Activated T-helper 2 cell treated with anti-CD3 and anti-CD28 coated beads, Interferon-gamma antibody, Interleukin-2, Interleukin-4, amounts not matched to agents 10 μg/mL and 5 μg/mL and 100 μg/mL, durations not matched to agents 14 hours and 24 hours and 36 hours (primary cell): ENCODE data around the gene VSIG8. TPM values are rescaled to one million over a fixed set of nuclear protein-coding genes. Genes with fewer than 3 reads are reported as not detected.

Experiments
- DNase-seq: peaks from one replicate; pipeline ENCODE4 v3.0.0; 2021; ENCODE audit warnings: low spot score
- H3K27ac Mint-ChIP-seq: one replicate; pipeline ENCODE4 v1.8.0; 2021; ENCODE audit warnings: mixed read lengths
- H3K27me3 Mint-ChIP-seq: one replicate; pipeline ENCODE4 v1.8.0; 2021; ENCODE audit warnings: low read depth, mixed read lengths
- H3K36me3 Mint-ChIP-seq: one replicate; pipeline ENCODE4 v1.8.0; 2021; ENCODE audit warnings: low read depth, mixed read lengths
- H3K4me1 Mint-ChIP-seq: one replicate; pipeline ENCODE4 v1.8.0; 2021; ENCODE audit warnings: low read depth, mixed read lengths
- H3K4me3 Mint-ChIP-seq: one replicate; pipeline ENCODE4 v1.8.0; 2021; ENCODE audit warnings: low read depth, mild to moderate bottlenecking, moderate library complexity, mixed read lengths
- H3K9me3 Mint-ChIP-seq: one replicate; pipeline ENCODE4 v1.8.0; 2021; ENCODE audit warnings: mixed read lengths
- intact Hi-C: fragments of 100-400 bp; cut with micrococcal nuclease; formaldehyde crosslinking; loops from one replicate; pipeline ENCODE4 v1.15.1; 2023
- total RNA-seq: library from RNA; stranded (reverse); gene quantifications from 2 replicates; pipeline ENCODE4 v1.2.3, GENCODE V29; 2022

The VSIG8 gene
- total RNA-seq, 1 donor from 2014 or later = not detected

GRCh38 chr1:159848326-159848725 lies 14.1 kb downstream of the VSIG8 start:
- Mint-ChIP-seq H3K36me3 (no peaks in the 10 kb centered on the region), H3K27ac (no peak overlapping the region), H3K9me3 (no peaks in the 10 kb centered on the region), H3K4me3 (no peak overlapping the region), H3K4me1 (peaks cover 2% of the 10 kb centered on the region), H3K27me3 (peaks cover 32% of the 10 kb centered on the region)
- intact Hi-C loops = no loop called here
- DNase-seq = no peak

- DNase-seq = no peak
- peaks cover 28% of the 10 kb centered on the region for H3K27me3 Mint-ChIP-seq
- H3K4me3 Mint-ChIP-seq = no peak overlapping the region
- H3K4me1 Mint-ChIP-seq = peaks cover 2% of the 10 kb centered on the region
- H3K9me3 Mint-ChIP-seq = no peaks in the 10 kb centered on the region
- no peak overlapping the region for H3K27ac Mint-ChIP-seq
- no peaks in the 10 kb centered on the region for H3K36me3 Mint-ChIP-seq
- intact Hi-C loops = no loop called here
Measured at GRCh38 chr1:159847231-159847630, 15.2 kb downstream of the VSIG8 start.

GRCh38 chr1:159845751-159846629 lies 16.5 kb downstream of the VSIG8 start:
- Mint-ChIP-seq H3K27ac (no peak overlapping the region), H3K27me3 (peaks cover 26% of the 10 kb centered on the region), H3K36me3 (no peaks in the 10 kb centered on the region), H3K9me3 (no peaks in the 10 kb centered on the region), H3K4me3 (no peak overlapping the region), H3K4me1 (peaks cover 2% of the 10 kb centered on the region)
- intact Hi-C loops = no loop called here
- DNase-seq = no peak

GRCh38 chr1:159843459-159843858 lies 19.0 kb downstream of the VSIG8 start:
- no peak overlapping the region for H3K4me3 Mint-ChIP-seq
- no peak for DNase-seq
- peaks cover 18% of the 10 kb centered on the region for H3K27me3 Mint-ChIP-seq
- no peak overlapping the region for H3K27ac Mint-ChIP-seq
- intact Hi-C loops = no loop called here
- no peaks in the 10 kb centered on the region for H3K4me1 Mint-ChIP-seq
- no peaks in the 10 kb centered on the region for H3K9me3 Mint-ChIP-seq
- H3K36me3 Mint-ChIP-seq = no peaks in the 10 kb centered on the region

- Mint-ChIP-seq H3K4me3 (no peak overlapping the region), H3K4me1 (no peaks in the 10 kb centered on the region), H3K36me3 (no peaks in the 10 kb centered on the region), H3K9me3 (no peaks in the 10 kb centered on the region), H3K27me3 (peaks cover 15% of the 10 kb centered on the region), H3K27ac (no peak overlapping the region)
- intact Hi-C loops = no loop called here
- no peak for DNase-seq
Measured at GRCh38 chr1:159841749-159842148, 20.7 kb downstream of the VSIG8 start.

GRCh38 chr1:159839116-159839849 lies 23.2 kb downstream of the VSIG8 start:
- Mint-ChIP-seq H3K4me1 (no peaks in the 10 kb centered on the region), H3K27me3 (peaks cover 7% of the 10 kb centered on the region), H3K4me3 (no peak overlapping the region), H3K36me3 (no peaks in the 10 kb centered on the region), H3K9me3 (no peaks in the 10 kb centered on the region), H3K27ac (no peak overlapping the region)
- intact Hi-C loops = no loop called here
- no peak for DNase-seq

GRCh38 chr1:159838715-159839114 lies 23.7 kb downstream of the VSIG8 start:
- no peak overlapping the region for H3K27ac Mint-ChIP-seq
- H3K4me3 Mint-ChIP-seq = no peak overlapping the region
- H3K36me3 Mint-ChIP-seq = no peaks in the 10 kb centered on the region
- DNase-seq = no peak
- no peaks in the 10 kb centered on the region for H3K9me3 Mint-ChIP-seq
- H3K4me1 Mint-ChIP-seq = no peaks in the 10 kb centered on the region
- intact Hi-C loops = no loop called here
- peaks cover 2% of the 10 kb centered on the region for H3K27me3 Mint-ChIP-seq

GRCh38 chr1:159835862-159836525 lies 26.5 kb downstream of the VSIG8 start:
- H3K9me3 Mint-ChIP-seq = no peaks in the 10 kb centered on the region
- H3K27me3 Mint-ChIP-seq = no peaks in the 10 kb centered on the region
- DNase-seq = no peak
- H3K4me1 Mint-ChIP-seq = no peaks in the 10 kb centered on the region
- intact Hi-C loops = no loop called here
- H3K36me3 Mint-ChIP-seq = no peaks in the 10 kb centered on the region
- no peak overlapping the region for H3K27ac Mint-ChIP-seq
- no peak overlapping the region for H3K4me3 Mint-ChIP-seq

- no peaks in the 10 kb centered on the region for H3K27me3 Mint-ChIP-seq
- H3K4me1 Mint-ChIP-seq = no peaks in the 10 kb centered on the region
- no peak overlapping the region for H3K27ac Mint-ChIP-seq
- no peaks in the 10 kb centered on the region for H3K9me3 Mint-ChIP-seq
- H3K36me3 Mint-ChIP-seq = no peaks in the 10 kb centered on the region
- intact Hi-C loops = no loop called here
- no peak overlapping the region for H3K4me3 Mint-ChIP-seq
- no peak for DNase-seq
Measured at GRCh38 chr1:159835356-159835755, 27.1 kb downstream of the VSIG8 start.

- Mint-ChIP-seq H3K36me3 (no peaks in the 10 kb centered on the region), H3K4me3 (no peak overlapping the region), H3K27me3 (no peaks in the 10 kb centered on the region), H3K27ac (no peak overlapping the region), H3K9me3 (no peaks in the 10 kb centered on the region), H3K4me1 (peaks cover 13% of the 10 kb centered on the region)
- DNase-seq = no peak
- intact Hi-C loops = no loop called here
Measured at GRCh38 chr1:159832309-159832708, 30.1 kb downstream of the VSIG8 start.

GRCh38 chr1:159831412-159832141 lies 30.9 kb downstream of the VSIG8 start:
- intact Hi-C loops = no loop called here
- Mint-ChIP-seq H3K4me1 (peaks cover 19% of the 10 kb centered on the region), H3K27me3 (no peaks in the 10 kb centered on the region), H3K27ac (no peak overlapping the region), H3K4me3 (no peak overlapping the region), H3K36me3 (peaks cover 5% of the 10 kb centered on the region), H3K9me3 (no peaks in the 10 kb centered on the region)
- no peak for DNase-seq

GRCh38 chr1:159830722-159831121 lies 31.7 kb downstream of the VSIG8 start:
- Mint-ChIP-seq H3K4me1 (peaks cover 28% of the 10 kb centered on the region), H3K9me3 (no peaks in the 10 kb centered on the region), H3K27ac (no peak overlapping the region), H3K36me3 (peaks cover 5% of the 10 kb centered on the region), H3K4me3 (no peak overlapping the region), H3K27me3 (no peaks in the 10 kb centered on the region)
- intact Hi-C loops = no loop called here
- no peak for DNase-seq
